EL (cell line): ENCODE results near the gene DLK1.

Experiments
- DNase-seq: peaks from one replicate; pipeline ENCODE4 v3.0.0-alpha.2; 2016

Gene DLK1

GRCh38 chr14:100726550-100727085, at the start of gene DLK1:
TSS of gene DLK1 (plus strand) at chr14:100726892. CDS start at chr14:100727069, 177 bp downstream.
- DNase-seq = no peak

GRCh38 chr14:100677152-100677551, 49.5 kb upstream of the DLK1 start:
- DNase-seq = no peak

- peak; percentile 84 for DNase-seq
These were observed 48.9 kb upstream of the DLK1 start for GRCh38 chr14:100677554-100678468.

- peak; percentile 33 for DNase-seq
These were observed 48.2 kb upstream of the DLK1 start for GRCh38 chr14:100678469-100678828.

GRCh38 chr14:100679153-100679552, 47.5 kb upstream of the DLK1 start:
- DNase-seq = no peak

- DNase-seq = peak; percentile 91
These were observed 46.8 kb upstream of the DLK1 start for GRCh38 chr14:100679707-100680438.

- DNase-seq = peak; percentile 50
These were observed 46.1 kb upstream of the DLK1 start for GRCh38 chr14:100680439-100681051.

- DNase-seq = no peak
These were observed 45.6 kb upstream of the DLK1 start for GRCh38 chr14:100681111-100681510.

GRCh38 chr14:100682749-100683148, 43.9 kb upstream of the DLK1 start:
- no peak for DNase-seq

GRCh38 chr14:100683578-100683977, 43.1 kb upstream of the DLK1 start:
- no peak for DNase-seq

- DNase-seq = no peak
These were observed 42.5 kb upstream of the DLK1 start for GRCh38 chr14:100684154-100684553.

- DNase-seq = no peak
These were observed 41.7 kb upstream of the DLK1 start for GRCh38 chr14:100684961-100685360.

- DNase-seq = no peak
These were observed 39.8 kb upstream of the DLK1 start for GRCh38 chr14:100686858-100687257.

GRCh38 chr14:100687386-100687785, 39.3 kb upstream of the DLK1 start:
- no peak for DNase-seq

- DNase-seq = no peak
These were observed 38.6 kb upstream of the DLK1 start for GRCh38 chr14:100688051-100688450.

GRCh38 chr14:100688598-100689461, 37.9 kb upstream of the DLK1 start:
- peak; percentile 72 for DNase-seq

- DNase-seq = no peak
These were observed 36.0 kb upstream of the DLK1 start for GRCh38 chr14:100690672-100691071.

- no peak for DNase-seq
These were observed 35.2 kb upstream of the DLK1 start for GRCh38 chr14:100691395-100692056.

GRCh38 chr14:100692256-100692655, 34.4 kb upstream of the DLK1 start:
- peak; percentile 33 for DNase-seq

- DNase-seq = peak; percentile 97
These were observed 33.7 kb upstream of the DLK1 start for GRCh38 chr14:100692859-100693558.
